Activated CD8-positive, alpha-beta memory T cell treated with anti-CD3 and anti-CD28 coated beads for 4 hours (primary cell): ENCODE data around the gene TMEFF1.

ENCODE experiments used
- DNase-seq, 2 donors: peaks; one replicate each; pipeline ENCODE4 v3.0.0-alpha.2; 2020; ENCODE audit warnings: low read depth in 2 of 2

The TMEFF1 gene

DNA sequence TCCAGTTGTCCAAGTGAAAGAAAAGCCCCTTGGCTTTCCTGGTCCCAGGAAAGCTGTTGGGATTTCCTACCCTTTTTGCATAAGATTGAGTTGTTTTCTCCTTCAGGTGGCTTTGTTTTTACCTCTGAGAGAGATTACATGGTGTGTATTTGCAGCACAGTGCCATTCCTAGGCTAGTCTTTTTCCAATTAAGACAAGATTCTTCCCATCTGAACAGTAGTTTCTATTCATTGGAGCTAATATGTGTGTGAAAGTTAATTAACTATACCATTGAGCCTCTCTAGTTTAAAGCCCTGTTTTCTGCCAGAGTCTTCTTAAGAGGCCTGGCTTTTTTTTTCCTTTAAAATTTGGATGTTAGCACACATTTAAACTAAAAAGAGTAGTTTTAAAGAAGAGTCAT is 25.9 kb upstream of the TMEFF1 start:
- no peak for DNase-seq

DNA sequence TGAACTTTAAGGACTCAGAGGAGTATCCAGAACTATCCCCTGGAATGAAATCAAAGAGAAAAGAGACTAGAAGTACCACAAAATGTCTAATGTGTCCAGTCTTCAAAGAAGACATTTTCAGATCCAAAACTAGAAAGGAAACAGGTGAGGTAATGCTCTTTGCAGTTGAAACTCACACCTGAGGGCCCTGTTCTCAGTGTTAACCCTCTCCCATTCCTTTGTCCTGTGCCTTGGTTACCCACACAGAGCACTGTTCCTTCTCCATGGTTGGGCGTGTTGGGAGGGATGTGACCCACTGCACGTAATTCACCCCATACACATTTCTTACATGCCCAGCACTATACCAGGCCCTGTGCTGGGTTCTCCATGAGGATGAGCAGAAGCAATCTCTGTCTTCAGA is 24.7 kb upstream of the TMEFF1 start:
- DNase-seq, result no peak

GRCh38 chr9:100449420-100449819 is 23.5 kb upstream of the TMEFF1 start:
- DNase-seq, result no peak

GRCh38 chr9:100452894-100453293 is 20.1 kb upstream of the TMEFF1 start:
- DNase-seq, result no peak

DNA sequence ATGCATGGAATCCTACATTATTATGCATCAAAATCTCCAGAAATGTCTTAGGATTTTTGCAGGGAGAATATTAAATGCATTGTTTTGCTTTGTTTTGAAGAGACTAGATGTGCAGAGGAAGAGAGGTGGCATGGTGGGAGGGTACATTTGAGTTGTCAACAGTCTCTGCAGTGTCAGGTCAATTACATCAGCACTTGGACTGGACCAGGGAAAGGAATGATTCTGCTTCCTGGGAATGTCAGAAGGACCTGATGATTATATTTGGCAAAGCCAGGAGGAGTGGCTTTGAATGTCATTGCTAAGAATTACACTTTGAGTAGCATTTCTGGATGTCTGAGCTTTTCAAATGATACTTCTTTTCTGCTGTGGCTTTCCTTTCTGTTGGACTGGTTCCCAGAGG is 17.5 kb upstream of the TMEFF1 start:
- DNase-seq, result no peak

- DNase-seq, result no peak
These were observed 15.4 kb upstream of the TMEFF1 start for GRCh38 chr9:100457517-100457916.

DNA sequence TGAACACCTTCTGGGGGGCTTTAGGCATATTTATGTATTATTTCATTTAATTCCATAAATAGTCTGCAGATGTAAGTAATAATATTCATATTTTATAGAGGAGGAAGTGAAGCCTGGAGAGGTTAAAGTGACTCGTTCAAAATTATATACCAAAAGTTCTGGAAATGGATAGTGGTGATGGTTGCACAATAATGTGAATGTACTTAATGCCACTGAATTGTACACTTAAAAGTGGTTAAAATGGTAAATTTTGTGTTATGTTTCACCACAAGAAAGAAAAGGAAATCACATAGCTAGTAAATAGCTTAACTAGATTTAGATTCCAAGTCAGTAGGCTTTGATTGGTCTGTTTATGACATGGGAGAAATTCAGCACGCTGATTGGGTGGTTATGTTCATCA is 13.0 kb upstream of the TMEFF1 start:
- no peak for DNase-seq

- DNase-seq, result no peak
These were observed 7.7 kb upstream of the TMEFF1 start for GRCh38 chr9:100465274-100465673.

- DNase-seq, result no peak
These were observed 7.2 kb upstream of the TMEFF1 start for GRCh38 chr9:100465761-100466160.

DNA sequence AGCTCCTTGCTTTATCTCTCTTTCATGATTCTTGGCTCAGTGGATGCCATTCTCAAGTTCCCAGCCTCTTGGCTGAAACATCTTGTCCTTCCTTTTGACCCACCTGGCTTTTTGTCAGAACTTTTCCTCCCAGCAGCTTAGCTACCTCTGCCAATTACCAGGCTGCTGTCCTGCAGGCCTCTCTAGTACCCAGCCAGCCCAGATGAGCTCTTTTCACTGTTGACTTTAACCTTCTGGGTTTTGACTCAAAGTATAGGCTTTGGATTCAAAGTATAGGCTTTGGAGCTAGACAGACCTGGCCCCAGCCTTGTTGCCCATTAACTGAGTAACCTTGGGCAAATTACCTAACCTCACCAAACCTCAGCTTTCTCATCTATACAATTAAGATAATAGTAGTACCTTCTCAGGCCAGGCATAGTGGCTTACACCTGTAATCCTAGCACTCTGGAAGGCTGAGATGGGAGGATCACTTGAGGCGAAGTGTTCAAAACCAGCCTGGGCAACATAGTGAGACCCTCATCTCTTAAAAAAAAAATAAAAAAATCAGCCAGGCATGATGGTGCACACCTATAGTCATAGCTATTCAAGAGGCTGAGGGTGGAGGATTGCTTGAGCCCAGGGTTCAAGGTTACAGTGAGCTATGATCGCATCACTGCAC is 6.6 kb upstream of the TMEFF1 start:
- no peak for DNase-seq

DNA sequence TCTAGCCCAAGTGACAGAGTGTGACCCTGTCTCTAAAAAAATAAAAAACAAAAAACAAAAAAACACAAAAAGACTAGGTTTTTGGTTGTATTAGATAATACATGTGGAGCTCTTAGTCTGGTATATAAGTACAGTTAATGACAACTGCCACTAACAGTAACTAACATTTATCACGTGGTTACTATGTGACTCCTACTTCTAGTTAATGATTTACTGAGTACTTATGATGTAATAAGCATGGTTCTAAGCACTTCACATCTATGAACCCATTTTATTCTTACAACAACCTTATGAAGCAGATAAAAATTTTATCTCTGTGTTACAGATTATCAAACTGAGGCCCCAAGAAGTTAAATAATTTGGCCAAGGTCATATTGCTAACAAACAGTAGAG is 6.1 kb upstream of the TMEFF1 start:
- no peak for DNase-seq

DNA sequence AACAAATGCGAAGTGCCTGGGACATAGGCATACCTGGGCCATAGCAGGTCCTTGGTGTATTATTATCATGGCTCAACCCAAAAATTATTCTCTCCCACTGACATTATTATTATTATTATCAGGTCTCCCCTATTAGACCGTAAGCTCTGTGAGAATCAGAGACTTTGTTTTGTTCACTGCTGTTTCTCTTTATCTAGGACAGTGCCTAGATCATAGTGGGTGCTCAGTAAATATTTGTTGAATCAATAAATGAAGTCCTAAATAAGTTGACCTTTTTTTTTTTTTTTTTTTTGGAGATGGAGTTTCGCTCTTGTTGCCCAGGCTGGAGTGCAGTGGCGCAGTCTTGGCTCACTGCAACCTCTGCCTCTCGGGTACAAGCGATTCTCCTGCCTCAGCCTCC is 4.9 kb upstream of the TMEFF1 start:
- DNase-seq, result no peak

DNA sequence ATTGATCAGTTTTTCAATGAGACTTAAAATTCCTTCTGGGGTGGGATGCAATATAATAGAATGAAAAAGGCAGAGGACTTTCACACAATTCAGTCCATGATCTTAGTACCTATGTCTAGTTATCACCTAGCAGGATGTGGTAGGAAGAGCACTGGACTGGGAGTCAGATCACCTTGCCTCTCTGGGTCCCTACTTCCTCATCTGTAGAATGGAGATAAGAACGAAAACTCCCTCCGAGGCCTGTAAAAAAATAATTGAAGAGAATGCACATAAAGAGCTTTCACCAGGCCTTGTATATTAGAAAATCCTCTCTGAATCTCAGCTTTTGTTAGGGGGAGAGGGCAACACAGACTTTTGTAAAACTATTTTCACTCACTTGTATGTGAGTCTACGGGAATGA is 681 bp upstream of the TMEFF1 start:
- DNase-seq, result no peak

GRCh38 chr9:100473276-100474081 is 530 bp downstream of the TMEFF1 start:
- DNase-seq, result no peak

- no peak for DNase-seq
These were observed 1.4 kb downstream of the TMEFF1 start for GRCh38 chr9:100474082-100474923.

GRCh38 chr9:100474924-100475276 is 2.0 kb downstream of the TMEFF1 start:
- no peak for DNase-seq

DNA sequence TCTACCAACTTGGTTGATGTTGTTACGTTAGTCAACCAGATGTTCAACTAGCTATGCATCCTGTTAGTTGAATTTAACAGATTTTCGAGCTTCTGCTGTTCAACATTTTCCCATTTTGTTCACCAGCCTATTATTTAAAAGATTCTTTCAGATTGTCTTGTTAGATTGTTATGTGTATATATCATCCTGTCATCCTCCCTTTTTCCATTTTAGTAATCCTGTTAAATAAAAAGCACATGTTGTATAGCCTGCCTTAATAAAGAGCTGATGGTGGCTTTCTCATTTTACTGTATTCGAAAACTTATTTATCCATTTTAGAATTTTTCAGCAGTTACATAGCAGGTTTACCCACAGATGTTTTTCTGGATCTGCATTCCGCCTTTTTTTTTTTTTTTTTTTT is 4.3 kb downstream of the TMEFF1 start:
- no peak for DNase-seq

- no peak for DNase-seq
These were observed 5.2 kb downstream of the TMEFF1 start for GRCh38 chr9:100478192-100478591.

- no peak for DNase-seq
These were observed 6.9 kb downstream of the TMEFF1 start for GRCh38 chr9:100479820-100480219.

- DNase-seq, result no peak
These were observed 12.2 kb downstream of the TMEFF1 start for GRCh38 chr9:100485196-100485595.

DNA sequence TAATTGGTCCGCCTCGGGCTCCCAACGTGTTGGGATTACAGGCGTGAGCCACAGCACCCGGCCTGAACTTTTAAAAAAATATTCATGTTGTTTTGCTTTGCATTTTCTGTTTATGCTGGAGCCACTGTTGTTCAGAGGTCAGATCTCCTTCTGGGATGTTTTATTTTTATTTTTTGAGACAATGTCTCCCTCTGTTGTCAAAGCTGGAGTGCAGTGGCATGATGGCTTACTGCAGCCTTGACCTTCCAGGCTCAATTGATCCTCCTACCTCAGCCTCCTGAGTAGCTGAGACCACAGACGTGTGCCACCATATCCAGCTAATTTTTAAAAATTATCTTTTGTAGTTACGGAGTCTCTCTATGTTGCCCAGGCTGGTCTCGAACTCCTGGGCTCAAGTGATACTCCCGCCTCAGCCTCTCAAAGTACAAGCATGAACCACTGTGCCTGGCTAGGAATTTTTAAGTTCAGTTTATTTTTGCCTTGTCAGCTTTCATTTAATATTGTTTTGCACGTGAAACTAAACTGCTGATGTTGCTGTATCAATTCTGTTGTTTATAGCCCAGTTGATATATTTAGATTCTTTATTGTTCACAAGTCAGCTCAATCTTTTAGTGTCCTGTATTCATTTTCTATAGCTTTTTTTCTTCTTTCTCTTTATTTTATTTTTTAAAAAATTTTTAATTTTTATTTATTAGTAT is 13.7 kb downstream of the TMEFF1 start:
- no peak for DNase-seq

DNA sequence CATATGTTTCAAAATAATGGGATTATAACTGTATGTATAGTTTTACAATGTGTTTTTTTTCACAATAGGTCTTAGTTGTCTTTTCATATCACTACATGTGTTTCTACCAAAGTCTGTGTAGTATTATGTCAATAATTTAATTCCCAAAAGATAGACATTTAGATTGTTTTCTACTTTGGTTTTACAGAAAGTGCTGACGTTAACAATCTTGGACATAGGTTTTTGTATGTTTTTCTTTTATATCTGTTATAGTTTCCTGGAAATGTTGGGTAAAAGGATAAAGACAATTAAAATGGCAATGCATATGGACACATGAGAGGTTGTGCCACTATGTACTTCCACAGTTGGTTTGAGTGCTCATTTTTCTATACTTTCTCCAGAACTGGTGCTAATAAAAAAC is 15.2 kb downstream of the TMEFF1 start:
- DNase-seq, result no peak
